ENCODE measurements around the gene LGALS3.

The LGALS3 gene

GRCh38 chr14:55136241-55136640 lies 7.2 kb downstream of the LGALS3 start:
- DNase-seq, result no peak

- no peak for DNase-seq
Measured at GRCh38 chr14:55136885-55137786, 8.1 kb downstream of the LGALS3 start.

DNA sequence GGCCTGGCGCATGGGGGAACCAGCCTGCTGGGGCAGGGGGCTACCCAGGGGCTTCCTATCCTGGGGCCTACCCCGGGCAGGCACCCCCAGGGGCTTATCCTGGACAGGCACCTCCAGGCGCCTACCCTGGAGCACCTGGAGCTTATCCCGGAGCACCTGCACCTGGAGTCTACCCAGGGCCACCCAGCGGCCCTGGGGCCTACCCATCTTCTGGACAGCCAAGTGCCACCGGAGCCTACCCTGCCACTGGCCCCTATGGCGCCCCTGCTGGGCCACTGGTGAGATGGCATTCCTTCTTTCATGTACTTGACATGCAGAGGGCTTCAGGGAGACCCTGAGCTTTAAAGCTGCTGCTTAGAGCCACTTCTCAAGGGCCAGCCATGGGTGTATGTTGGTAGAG lies 9.0 kb downstream of the LGALS3 start:
- DNase-seq, result no peak

- no peak for DNase-seq
Measured at GRCh38 chr14:55139141-55139540, 10.1 kb downstream of the LGALS3 start.

DNA sequence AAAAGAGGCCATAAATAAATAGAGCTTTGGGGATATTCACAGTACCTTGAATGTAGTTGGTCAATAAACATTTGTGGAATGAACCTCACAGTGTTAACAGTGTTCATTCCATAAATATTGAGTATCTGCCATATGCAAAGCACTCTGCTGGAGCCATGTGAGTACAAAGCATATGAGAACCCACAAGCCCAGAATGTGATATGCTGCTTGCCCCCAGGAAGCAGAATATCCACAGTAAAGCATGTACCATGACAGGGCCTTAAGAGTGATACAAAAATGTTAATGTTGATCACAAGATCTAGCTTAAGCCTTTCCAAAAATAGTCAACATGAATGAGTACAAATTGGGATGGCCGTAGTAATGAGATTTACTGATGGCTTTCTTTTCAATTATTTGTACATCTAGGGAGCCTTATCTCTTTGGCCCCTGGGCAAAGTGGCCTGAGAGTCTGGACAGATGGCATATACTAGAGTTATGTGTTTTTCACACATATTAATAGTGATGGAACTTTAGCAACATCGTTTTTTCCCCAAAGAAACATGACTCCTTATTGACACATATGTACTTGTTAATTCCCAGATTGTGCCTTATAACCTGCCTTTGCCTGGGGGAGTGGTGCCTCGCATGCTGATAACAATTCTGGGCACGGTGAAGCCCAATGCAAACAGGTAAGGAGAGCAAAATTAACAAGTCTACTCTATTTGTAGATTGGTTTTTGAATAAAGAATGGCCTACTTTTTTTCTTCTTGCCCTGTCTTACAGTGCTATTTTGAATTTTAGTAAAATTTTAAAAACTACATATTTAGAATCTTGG lies 10.9 kb downstream of the LGALS3 start:
- DNase-seq, result no peak

GRCh38 chr14:55141825-55142224 lies 12.8 kb downstream of the LGALS3 start:
- no peak for DNase-seq

DNA sequence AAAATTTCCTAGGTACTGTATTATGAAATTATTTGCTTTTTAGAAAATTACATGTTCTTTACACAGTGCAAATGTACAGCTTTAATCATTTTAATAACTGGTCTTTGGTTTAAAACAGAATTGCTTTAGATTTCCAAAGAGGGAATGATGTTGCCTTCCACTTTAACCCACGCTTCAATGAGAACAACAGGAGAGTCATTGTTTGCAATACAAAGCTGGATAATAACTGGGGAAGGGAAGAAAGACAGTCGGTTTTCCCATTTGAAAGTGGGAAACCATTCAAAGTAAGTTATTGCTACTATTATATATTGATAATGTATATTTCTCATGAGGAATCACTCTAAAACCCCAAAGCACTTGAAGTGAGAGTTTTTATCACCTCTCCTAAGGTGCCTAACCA lies 13.4 kb downstream of the LGALS3 start:
- DNase-seq, result no peak

- DNase-seq, result no peak
Measured at GRCh38 chr14:55146425-55146824, 17.4 kb downstream of the LGALS3 start.

DNA sequence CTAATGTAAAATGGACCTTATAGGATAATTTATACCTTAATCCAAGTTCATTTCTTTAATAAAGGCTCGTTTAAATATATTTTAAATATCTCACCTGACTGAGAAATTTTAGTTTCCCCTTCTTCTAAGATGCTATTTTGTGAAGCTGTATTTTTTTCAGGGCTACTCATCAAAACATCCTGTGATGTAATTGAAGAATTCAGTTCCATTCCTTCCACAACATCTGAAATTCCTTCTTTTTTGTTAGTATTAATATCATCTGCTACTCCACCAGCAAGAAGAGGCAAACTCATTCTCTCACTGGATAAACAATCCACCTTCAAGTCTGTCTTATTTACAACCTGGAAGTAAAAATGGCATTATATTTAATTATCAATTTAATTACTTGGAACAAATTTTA lies 22.5 kb downstream of the LGALS3 start:
- no peak for DNase-seq

- no peak for DNase-seq
Measured at GRCh38 chr14:55152052-55152753, 23.2 kb downstream of the LGALS3 start.

GRCh38 chr14:55153951-55154350 lies 24.9 kb downstream of the LGALS3 start:
- DNase-seq, result peak; percentile 89

DNA sequence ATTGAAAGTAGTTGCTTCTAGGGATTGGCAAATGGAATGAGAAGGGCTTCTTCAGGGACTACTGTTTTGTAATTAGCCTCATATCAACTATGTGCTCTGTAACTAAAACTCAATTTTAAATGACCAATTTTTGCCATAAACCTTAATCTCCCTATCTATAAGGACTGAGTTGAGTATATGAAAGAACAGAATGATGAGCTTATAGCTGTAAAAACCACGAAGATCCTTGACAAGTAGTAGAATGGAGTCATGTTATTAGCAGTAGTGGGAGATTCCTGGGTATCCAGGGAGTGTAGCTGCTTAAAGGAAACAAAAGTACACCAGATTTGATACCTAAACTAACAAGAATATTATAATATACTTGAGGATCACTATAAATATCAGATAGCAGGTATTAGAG lies 28.0 kb downstream of the LGALS3 start:
- DNase-seq, result no peak

- DNase-seq, result no peak
Measured at GRCh38 chr14:55158412-55158811, 29.4 kb downstream of the LGALS3 start.

DNA sequence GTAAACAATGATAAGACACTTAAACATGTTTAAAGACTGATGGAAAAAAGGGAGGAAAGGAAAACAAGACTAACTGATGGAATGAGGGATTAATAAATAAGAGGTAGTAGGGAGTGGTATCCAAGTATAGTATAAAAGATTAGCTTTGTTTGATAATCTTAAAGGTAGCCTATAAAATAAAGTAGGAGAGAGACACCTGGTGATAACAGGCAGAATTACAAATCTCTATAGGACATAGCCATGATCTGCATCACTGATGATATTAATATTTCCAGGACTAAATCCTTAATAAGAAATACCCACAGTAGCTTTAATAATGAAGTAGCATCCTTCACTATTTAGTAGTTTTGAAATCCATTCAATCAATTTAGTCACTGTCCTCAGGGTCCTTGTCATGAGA lies 31.9 kb downstream of the LGALS3 start:
- no peak for DNase-seq

DNA sequence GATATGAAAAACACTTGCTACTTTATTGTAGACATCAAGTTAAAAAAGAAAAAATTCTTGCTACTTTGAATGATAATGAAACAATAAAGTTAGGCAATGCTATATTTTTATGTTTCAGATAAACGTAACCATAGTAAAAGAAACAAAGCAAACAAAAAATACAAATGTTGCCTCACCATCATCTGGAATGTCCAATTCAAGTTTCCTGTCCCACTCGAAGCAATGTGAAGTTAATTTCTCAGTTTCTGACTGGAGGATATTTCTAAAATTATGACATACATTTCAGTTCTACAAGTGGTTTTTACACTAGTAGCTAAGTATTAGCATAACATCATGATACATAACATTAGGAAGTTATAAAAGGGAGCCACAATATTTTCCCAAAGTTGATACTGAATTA lies 41.5 kb downstream of the LGALS3 start:
- DNase-seq, result no peak

- DNase-seq, result no peak
Measured at GRCh38 chr14:55180006-55180405, 51.0 kb downstream of the LGALS3 start.

DNA sequence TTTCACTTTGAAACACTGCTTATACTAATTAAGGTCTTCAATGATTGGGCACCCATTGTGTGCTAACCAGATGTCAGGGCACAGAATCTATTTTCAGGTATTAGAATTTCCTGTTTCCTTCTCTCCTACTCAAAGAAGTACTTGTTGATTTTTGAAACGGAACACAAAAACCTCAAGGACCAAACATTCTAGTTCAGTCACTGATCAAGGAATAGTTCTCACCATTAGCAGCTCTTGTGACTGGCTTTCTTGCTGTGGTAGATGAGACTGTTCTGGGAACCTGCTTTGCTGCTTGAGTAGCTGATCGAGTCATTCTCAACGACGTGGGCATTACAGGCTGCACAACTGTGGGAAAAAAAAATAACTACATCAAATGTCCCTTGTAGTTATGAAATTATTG lies 51.4 kb downstream of the LGALS3 start:
- no peak for DNase-seq

DNA sequence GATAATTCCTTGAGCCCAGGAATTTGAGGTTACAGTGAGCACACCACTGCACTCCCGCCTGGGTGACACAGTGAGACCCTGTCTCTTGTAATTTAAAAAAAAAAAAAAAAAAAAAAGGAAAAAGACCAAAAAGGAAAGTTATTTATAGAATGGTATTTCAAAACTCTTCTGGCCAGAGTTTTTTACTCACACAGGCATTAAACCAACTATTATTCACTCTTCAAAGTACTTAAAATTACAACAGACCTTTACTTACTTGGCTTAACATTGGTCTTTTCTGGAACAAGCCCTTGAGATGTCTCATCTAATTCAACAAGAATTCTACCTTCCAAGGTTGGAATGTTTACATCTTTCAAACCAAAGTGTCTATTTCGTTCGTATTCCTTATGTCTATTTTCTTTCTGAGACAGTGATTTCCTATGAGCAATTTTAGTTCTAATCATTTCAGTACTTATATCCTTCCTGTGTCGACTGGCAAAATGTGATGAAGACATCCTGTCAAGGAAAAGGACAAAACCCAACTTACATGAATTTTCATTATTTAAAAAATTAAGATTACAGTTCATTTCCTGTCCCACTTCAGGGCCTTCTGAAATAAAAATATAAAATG lies 59.7 kb downstream of the LGALS3 start:
- no peak for DNase-seq

- DNase-seq, result no peak
Measured at GRCh38 chr14:55190906-55191202, 61.8 kb downstream of the LGALS3 start.

- peak; percentile 99 for DNase-seq
Measured at GRCh38 chr14:55191203-55192053, 62.4 kb downstream of the LGALS3 start, which contains the start of gene DLGAP5. Gene DLGAP5 (minus strand): TSS chr14:55191585. CDS start chr14:55189179, 2,406 bp downstream.

DNA sequence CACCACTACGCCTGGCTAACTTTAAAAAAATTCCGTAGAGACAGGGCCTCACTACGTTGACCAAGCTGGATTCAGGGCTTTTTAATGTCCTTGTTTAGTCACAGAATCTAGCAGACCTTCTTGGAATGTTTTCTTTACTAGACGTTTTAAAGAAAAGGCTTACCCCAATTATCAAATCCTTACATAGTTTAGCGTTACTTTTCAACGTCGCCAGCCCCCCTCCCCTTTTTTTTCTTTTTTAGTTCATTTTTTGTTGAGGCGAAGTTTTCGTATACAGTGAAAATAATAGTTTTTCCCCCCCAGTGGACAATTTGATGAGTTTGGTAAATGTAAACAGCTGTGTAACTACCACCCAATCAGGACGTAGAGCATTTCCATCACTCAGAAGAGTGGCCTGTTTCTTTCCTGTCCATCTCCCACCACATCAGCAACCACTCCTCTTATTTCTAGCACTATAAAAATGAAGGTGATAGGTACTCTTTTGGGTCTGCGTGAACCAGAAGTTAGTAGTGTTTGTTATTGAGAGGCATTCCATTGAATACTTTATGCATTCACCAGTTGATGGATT lies 63.1 kb downstream of the LGALS3 start:
- no peak for DNase-seq
